DOHH2 (cell line): ENCODE results near the gene ANKRD28.

Source experiments
- CTCF ChIP-seq: fragments of 200-600 bp; sonication (generic); IDR thresholded peaks from one replicate; pipeline ENCODE4 v1.5.1; 2014; ENCODE audit warnings: antibody characterized with exemption, mild to moderate bottlenecking, low read depth, low read length; ENCODE audit not compliant: poor library complexity, severe bottlenecking
- EZH2phosphoT487 ChIP-seq: fragments of 200-600 bp; sonication (generic); IDR thresholded peaks from 2 replicates; pipeline ENCODE4 v1.6.1; 2017; ENCODE audit warnings: borderline replicate concordance, mild to moderate bottlenecking, antibody characterized with exemption, low read length, moderate library complexity, mixed read lengths

GRCh38 chr3:15633159-15633558 is 164.6 kb downstream of the ANKRD28 start:
- TF ChIP-seq CTCF (no peak), EZH2phosphoT487 (no peak)
